ENCODE results near the gene EFHD1.

- TF ChIP-seq, protein P1, sequence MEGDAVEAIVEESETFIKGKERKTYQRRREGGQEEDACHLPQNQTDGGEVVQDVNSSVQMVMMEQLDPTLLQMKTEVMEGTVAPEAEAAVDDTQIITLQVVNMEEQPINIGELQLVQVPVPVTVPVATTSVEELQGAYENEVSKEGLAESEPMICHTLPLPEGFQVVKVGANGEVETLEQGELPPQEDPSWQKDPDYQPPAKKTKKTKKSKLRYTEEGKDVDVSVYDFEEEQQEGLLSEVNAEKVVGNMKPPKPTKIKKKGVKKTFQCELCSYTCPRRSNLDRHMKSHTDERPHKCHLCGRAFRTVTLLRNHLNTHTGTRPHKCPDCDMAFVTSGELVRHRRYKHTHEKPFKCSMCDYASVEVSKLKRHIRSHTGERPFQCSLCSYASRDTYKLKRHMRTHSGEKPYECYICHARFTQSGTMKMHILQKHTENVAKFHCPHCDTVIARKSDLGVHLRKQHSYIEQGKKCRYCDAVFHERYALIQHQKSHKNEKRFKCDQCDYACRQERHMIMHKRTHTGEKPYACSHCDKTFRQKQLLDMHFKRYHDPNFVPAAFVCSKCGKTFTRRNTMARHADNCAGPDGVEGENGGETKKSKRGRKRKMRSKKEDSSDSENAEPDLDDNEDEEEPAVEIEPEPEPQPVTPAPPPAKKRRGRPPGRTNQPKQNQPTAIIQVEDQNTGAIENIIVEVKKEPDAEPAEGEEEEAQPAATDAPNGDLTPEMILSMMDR (conservative IDR thresholded peaks at IDR 0.05) = no peak
- TF ChIP-seq ZFX (IDR thresholded peaks at IDR 0.05) = no peak
These were observed 18.1 kb upstream of the EFHD1 start for GRCh38 chr2:232615339-232615738.

Measured in C4-2B (cell line).